Activated T-cell treated with anti-CD3 and anti-CD28 coated beads, Interleukin-2, amount 50 U/mL, for 48 hours (primary cell): ENCODE data around the gene CTXND1.
"Not testable (repeated sequence)": the region's sequence is repeated elsewhere in the genome, so short reads cannot be mapped to it uniquely, and the experiment has no call there.

Source experiments
- DNase-seq, 2 experiments: peaks; one replicate each; pipeline ENCODE4 v3.0.0-alpha.2; 2020

The CTXND1 gene

DNA sequence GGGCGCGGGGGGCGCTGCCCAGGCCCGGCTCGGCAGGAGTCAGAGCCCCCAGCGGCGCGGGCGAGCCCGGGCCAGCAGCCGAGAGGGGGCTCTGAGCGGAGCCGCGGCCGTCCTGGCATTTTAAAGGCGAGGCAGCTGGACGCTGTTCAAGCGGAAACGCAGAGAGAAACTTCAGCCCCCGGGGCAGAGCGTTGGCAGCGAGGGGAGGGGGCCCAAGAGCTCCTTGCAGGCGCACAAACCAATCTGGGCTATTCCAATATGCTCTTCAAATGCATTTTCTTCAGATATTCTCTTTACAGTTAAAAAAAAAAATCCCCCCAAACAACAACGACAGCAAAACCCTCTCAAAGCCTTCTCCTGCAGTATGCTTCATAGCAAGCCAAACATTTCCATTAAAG, at the start of gene CTXND1:
Gene CTXND1, minus strand, starts transcription at position 93 of the 398 bp plus-strand sequence. CDS start 50,264 bp downstream, outside the sequence.
- DNase-seq: no peak

DNA sequence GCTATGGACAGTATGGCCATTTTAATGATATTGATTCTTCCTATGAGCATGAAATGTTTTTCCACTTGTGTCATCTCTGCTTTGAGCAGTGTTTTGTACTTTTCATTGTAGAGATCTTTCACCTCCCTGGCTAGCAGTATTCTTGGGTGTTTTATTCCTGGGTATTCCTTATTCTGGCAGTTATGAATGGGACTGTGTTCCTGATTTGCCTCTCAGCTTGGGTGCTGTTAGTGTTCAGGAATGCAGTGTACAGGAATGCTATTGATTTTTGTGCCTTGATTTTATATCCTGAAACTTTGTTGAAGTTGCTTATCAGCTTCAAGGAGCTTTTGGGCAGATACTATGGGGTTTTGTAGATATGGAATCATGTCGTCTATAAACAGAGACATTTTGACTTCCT, 49.5 kb upstream of the CTXND1 start:
- no peak for DNase-seq

DNA sequence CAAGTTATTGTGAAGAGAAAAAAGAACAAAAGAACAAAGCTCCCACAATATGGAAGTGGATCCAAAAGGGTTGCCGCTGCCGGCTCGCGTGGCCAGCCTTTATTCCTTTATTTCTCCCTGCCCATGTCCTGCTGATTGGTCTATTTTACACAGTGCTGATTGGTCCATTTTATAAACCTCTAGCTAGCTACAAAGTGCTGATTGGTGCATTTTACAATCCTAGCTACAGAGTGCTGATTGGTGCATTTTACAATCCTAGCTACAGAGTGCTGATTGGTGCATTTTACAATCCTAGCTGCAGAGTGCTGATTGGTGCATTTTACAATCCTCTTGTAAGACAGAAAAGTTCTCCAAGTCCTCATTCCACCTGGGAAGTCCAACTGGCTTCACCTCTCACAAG, 43.8 kb upstream of the CTXND1 start:
- not testable (repeated sequence) for DNase-seq

DNA sequence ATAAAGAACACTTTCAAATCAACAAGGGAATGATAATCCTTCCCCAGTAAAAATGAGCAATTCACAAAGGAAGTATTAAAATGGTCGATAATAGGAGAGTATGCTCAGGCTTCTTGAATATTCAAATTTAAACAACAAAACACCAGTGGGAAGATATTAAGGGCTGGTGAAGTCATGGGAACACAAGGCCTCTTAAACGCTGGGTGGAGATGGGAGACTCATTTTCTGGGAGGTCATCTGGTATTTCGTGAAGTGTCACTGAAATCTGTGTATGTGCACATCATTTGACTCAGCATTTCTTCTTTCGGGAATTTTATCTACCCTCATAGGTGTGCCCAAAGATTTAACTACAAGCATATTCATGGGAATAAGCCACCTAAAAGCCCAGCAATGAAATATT, 40.1 kb upstream of the CTXND1 start:
- DNase-seq: no peak

DNA sequence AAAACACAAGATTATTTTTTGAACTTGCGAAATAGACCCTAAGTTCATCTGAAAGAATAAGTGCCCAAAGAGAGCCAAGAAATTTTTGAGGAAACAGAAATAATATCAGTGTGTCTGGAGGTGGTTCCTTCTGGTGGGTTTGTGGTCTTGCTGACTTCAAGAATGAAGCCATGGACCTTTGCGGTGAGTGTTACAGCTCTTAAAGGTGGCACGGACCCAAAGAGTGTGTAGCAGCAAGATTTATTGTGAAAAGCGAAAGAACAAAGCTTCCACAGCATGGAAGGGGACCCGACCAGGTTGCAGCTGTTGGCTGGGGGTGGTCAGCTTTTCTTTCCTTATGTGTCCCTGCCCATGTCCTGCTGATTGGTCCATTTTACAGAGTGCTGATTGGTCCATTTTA, 38.9 kb upstream of the CTXND1 start:
- not testable (repeated sequence) for DNase-seq

DNA sequence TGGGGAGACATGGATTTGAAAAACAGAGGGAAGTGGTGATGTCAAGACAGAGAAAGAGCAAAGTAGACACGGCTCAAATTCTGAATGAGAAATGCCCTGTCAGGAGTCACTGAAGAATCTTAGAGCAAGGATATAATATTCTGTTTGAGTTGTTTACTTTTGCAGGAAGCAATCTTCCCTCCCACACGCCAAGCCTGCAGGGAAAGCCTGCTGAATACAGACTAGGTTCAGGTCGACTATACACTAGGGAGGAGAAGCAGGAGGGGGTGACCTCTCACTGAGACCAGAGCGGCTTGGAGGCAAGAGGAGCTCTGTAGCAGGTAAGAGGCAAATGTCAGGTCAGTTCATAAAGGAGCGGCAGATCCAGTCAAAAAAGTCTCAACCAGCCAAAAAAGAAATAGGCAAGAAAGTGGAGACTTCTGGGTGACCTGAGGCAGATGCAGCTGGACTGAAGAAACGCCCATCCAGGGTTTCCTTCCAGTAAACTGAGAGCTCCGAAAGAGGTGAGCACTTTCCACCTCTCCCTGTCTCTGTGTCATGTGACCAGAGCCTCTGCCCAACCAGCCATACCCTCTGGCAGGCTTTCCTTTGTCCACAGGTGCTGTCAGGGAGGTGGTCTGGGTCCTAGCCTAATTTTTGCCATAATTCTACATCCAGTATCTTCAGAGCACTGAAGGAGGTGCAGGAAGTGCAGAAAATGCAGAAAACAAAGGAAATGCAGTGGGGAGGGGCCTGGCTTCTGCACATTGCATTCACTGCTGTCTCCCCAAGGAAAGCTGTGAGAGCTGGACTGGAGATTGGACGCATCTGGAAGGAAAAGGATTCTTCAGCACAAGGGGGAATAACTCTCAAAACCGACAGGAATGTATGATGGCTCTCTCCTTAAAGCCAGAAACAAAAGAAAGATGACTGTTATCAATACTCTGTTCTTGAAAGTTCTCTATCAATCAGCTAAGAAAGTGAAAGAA, 37.8 kb upstream of the CTXND1 start:
- no peak for DNase-seq

DNA sequence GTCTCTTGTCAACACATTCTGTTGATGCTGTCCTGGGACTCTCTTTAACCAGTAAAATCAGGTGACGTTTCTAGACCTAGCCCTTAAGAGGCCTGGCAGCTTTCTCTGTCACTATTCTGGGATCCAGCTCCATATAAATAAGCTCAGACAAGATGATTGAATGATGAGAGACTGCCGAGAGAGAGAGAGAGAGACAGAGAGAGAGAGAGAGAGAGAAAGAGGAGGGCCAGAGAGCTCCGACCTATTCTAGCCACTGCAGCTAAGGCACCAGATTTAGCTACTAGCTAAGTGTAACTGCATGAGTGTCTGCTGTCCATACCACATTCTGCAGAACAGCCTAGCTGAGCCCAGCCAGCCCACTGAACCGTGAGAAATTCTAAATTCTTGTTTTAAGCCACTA, 36.1 kb upstream of the CTXND1 start:
- DNase-seq: no peak

DNA sequence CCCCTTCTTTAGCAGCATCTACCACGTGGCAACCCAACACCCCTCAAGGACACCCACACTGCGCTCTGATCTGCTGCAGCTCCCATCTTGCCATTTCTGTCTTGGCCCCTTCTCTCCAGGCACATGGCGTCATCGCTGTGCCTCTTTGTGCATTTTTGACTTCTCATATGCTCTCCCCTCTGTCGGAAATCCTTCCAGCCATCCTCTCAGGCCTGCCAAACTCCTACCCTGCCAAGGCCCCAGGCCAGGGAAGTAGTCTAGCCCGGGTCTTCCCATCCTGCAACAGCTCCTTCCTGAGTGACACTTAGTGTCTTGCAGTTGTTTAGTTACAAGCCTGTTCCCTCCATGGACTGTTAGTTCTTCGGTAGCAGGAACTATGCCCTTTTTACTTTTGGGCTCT, 34.0 kb upstream of the CTXND1 start:
- no peak for DNase-seq

DNA sequence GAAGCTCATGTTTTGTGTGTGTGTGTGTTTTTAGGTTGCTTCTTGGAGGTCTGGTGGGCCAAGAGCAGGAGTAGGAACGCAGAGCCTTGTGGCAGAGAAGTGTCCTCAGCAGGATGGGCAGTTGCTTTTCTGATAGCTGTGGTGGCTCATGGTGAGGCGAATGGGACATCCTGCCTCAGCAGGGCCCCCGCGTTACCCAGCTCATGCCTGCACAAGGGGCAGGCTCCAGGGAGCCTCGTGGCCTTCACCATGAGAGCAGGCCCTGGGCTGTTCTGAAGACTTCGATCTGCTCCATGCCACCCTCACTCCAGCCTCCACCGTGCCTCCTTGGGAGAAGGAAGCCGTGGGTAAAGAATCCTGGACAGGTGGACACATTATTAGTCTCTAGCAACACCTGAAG, 33.4 kb upstream of the CTXND1 start:
- no peak for DNase-seq

DNA sequence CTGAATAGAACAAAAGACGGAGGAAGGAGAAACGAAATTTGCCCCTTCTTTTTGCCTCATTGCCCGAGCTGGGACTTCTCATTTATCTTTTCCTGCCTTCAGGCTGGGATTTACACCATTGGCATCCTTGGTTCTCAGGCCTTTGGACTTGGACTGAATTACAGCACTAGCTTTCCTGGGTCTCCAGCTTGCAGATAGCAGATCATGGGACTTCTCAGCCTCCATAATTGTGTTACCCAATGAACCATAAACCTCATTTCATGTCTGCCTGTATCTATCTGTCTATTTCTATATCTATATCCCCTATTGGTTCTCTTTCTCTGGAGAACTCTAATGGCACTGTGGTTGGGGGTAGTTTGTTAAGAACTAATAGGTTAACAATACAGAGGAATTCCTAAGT, 31.5 kb upstream of the CTXND1 start:
- DNase-seq: no peak

DNA sequence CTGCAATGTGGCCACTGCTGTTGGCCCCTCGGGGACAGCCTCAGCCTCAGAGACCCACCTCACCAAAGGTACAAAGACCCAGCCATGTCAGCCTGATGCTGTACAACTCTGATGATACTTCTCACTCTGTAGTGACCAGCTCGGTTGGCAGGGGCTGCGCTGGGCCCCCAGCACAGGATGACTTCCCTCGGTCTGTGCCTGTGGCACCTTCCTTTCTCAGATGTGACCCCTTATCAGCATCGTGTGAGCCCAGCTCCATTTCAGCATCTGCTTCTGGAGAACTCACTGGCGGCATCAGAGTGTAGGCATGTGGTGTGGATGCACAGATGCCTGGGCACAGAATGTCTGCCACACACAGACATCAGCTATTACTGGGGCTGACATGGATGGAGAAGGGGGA, 25.1 kb upstream of the CTXND1 start:
- no peak for DNase-seq

DNA sequence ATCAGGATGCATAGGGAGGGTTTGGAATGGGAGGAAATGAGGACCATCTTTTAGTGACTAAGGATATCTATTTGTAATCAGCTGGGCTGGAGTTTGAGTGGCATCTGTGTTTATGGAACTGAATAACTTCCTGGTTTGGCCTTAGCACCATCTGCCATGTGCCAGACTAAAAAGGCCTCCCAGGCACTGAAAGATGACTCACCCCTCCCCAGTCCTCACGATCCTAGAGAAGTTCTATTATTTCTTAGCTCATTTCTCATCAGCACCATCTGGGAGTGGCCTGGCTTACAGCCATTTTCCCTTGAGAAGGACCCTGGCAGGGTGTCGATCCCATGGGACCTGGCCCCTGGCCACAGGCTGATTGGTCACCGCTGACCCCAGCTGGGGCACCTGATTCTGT, 23.9 kb upstream of the CTXND1 start:
- no peak for DNase-seq

DNA sequence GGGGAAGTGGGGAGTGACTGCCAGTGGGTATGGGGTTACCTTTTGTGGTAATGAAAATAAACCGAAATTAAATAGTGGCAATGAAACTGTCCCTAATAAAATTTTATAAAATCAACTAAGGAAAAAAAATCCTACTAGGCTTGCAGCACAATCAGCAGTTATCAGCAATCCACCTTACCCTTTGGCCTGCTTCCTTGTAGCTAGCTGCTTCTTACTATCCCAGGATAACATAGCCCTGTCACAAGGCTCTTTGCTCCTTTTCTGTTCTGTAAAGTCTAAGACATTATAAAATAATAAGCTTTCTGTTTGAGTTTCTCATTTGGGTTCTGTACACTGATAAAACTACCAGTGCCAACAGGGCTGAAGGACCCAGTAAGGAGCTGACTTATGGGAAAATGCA, 23.0 kb upstream of the CTXND1 start:
- no peak for DNase-seq

DNA sequence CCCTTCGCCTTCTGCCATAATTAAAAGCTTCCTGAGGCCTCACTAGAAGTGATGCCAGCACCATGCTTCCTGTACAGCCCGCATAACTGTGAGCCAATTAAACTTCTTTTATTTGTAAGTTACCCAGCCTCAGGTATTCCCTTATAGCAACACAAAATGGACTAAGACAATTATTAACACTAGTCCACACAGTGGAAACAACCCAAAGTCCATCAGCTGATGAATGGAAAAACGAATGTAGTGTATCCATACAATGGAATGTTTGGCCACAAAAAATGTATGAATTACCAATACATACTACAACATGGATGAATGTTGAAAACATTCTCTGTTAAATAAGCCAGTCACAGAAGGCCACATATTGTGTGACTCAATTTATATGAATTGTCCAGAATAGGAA, 22.5 kb upstream of the CTXND1 start:
- DNase-seq: no peak

DNA sequence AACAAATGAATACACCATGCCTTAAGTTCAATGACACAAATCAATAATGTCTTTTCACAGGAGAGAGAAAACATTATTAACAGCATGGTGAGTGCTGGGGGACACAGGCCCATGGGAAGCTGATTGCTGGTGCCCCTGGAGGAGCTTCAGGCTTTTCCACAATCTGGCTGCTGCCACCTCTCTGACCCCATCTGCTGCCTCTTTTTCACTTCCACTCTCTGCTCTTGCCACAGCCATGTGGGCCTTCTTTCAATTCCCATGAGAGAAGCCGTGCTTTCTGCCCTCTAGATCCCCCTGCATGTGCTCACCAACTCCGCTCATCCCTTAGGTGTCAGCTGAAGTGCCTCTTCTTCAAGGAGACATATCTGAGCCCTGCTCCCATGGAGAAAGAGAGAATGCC, 21.0 kb upstream of the CTXND1 start:
- no peak for DNase-seq

DNA sequence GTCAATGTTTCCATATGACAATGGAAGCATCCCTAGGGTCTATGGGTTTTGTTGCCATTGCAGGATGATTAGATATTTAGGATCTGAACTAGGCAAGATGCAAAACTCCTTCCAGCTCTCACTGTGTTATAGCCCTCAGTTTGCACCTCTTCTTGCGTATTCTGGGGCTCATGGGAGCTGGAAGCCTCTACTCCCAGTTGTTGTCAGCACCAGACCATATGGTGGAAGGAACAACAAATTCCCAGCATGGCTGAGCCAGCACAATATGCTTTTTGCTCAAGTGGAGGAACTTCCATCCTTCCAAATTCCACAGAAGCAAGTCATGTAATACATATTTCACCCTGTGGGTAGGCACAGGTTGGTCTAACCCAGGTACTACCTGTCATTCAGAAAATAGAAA, 18.5 kb upstream of the CTXND1 start:
- DNase-seq: no peak

DNA sequence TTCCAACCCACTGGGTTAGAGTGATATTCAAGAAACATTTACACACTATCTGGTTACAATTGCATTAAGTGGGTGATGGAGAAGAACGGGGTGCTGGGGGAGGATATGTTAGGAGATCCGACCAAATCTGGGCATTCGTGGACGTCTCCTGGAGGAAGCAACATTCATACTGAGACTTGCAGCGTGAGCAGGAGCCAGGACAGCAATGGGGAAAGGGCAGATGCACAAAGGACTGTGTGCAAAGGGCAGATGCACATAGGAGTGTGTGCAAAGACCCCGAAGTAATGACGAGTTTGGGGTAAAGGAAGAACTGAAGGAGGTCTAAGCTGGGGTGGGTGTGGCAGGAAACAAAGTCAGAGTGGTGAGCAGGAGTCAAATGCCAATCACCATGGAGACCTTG, 16.1 kb upstream of the CTXND1 start:
- no peak for DNase-seq

DNA sequence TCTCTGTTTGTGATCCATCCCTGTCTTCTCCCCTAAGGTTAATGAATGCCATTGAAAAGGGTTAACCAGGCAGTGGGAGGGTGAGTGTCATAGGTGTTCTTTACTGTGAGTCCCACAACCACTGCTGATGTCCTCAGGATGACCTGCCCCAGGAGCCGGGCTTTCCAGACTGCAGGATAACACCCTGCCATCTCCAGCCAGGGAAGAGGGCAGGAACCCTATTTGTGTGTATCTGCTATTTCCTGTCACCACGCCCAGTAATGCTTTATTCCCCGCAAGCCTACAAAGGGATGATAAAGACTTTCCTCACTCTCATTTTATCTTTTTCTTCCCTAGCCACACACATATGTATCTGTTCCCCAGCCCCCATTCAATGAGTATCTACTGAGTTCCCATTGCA, 15.6 kb upstream of the CTXND1 start:
- no peak for DNase-seq

DNA sequence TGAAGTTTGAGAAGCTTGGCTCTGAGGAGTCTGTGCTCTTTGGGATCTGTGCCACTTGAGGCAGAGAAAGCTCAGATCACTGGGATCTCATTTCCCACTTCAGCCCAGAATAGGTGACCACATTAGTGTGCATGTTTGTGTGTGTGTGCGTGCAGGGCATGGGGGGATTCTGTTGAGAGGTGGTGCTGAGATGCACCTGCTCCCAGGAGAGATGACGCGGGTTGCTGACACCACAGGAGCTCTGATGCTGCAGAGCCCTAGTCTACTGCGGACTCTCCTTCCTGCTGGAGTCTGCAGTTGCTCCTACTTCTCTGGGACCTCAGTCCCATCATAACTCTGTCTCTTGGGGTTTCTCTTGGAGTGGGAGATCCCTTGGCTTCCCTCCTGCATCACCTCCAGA, 14.7 kb upstream of the CTXND1 start:
- no peak for DNase-seq

DNA sequence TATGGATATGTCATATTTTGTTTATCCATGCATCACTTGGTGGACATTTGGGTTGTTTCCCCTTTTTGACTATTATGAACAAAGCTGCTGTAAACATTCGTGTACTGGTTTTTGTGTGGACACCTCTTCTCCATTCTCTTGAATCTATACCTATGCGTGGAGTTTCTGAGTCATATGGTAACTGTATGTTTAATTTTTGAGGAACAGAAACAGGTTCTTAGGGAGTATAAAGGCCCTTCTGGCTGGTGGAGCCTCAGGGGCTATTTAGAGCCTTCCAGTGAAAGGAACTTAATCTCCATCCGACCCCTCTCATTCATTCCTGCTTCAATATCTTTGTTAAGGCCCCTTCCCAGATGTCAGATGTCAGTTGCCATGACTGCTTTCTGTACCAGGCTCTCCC, 14.1 kb upstream of the CTXND1 start:
- no peak for DNase-seq

DNA sequence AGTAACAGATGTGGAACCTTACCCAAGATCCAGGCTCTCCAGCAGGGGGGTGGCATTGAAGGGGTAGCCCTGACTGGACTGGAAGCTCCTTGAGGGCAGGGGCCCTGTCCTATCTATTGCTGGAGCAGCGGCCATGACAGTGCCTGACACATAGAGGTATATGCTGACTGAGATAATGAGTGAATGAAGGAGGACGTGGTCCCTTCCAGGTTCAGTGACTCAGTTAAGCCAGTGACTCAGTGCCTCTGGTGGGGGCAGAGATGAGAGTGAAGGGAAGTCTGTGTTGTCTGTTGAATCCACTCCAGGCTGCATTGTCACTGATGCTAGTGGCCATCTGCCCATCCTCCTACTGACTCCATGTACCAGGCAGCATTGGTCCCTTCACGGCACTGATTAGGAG, 13.0 kb upstream of the CTXND1 start:
- peak; percentile 45 to 53 for DNase-seq

DNA sequence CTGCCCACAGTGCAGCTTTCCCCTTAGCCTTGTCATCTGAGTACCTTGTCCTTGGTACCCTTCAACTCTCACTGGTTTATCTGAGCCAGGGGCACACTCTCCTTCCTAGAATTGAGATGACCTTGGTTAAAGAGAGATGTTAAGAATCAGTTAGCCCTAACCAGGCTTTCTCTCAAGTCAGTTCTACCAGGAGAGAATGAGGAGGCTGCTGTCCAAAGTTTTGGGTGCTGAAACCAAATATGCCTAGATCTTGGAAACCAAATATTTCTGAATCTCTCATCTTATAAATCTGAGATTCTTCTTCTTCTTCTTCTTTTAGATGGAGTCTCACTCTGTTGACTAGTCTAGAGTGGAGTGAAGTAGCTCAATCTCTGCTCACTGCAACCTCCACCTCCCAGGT, 12.0 kb upstream of the CTXND1 start:
- DNase-seq: no peak

DNA sequence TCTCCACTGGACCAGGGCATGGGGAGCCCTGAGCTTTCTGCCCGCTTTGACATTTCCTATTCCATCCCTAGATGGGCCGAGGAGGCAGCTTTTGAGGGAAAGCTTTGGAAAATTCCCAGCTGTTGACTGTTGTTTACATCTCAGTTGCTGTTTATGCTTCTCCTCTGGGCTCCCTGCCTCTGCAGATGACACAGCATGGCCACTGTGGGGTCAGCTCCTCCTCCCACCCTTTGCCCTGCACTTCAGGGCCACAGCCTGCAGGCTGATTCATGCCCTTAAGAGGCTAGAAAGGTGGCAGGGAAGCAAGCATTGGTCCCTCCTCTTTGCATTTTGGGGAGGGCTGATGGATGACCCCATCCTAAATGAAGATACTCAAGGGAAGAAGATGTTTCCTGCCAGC, 8.5 kb upstream of the CTXND1 start:
- no peak for DNase-seq

DNA sequence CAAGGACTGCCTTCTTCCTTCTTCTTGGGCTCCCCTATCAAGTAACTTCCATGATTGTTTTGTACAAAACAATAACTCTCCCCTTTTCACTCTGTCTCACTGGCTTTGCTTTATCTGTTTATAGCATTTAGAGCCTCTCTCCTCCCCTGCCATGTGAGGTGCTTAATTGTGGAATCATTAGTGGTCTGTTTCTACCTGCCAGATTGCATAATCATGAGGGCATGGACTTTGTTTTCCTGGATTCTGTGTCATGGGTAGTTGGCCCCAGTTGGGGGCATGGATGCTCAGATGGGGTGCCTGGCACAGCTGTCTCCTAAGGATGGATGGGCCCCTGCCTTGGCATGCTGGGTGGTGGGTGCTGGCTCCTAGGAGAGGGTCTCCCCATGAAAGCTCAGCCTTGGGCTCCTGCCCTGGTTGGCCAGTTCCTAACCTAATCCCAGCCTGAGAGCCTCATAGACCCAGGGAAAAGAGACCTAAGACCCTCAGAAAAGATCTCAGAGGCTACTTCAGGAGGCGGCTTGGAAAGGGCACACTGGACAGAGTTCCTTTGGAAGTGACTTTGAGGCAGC, 8.0 kb upstream of the CTXND1 start:
- DNase-seq: no peak
